GM19452 (cell line): ENCODE results near the gene LNPEP.

ENCODE experiments used
- ATAC-seq: cut with Tn5 transposase; IDR thresholded peaks from one replicate; pipeline ENCODE4 v1.9.1; 2021; ENCODE audit not compliant: unreplicated experiment

LNPEP gene

GRCh38 chr5:96935559-96936430, at the start of gene LNPEP:
Gene LNPEP (plus strand): TSS chr5:96936080. CDS start chr5:96936156, 76 bp downstream.
- peak; percentile 49 for ATAC-seq

- no peak for ATAC-seq
These were observed 42.5 kb upstream of the LNPEP start for GRCh38 chr5:96893342-96893741.

DNA sequence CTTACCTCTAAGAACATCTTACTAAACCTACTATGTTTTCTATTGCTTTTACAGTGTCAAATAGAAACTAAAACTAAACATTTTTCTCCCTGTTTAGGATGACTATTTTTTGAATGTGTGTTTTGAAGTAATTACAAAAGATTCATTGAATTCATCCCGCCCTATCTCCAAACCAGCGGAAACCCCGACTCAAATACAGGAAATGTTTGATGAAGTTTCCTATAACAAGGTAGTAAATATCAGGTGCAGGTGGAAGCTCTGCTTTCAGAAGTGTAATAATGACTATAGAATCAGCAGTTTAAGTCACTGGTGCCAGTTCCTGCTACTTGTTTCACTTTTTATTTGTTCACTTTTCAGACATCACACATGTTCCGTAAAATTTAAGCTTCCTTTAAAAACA, 39.6 kb upstream of the LNPEP start:
- ATAC-seq = peak; percentile 86

- ATAC-seq = peak; percentile 89
These were observed 39.1 kb upstream of the LNPEP start for GRCh38 chr5:96896806-96897205.

DNA sequence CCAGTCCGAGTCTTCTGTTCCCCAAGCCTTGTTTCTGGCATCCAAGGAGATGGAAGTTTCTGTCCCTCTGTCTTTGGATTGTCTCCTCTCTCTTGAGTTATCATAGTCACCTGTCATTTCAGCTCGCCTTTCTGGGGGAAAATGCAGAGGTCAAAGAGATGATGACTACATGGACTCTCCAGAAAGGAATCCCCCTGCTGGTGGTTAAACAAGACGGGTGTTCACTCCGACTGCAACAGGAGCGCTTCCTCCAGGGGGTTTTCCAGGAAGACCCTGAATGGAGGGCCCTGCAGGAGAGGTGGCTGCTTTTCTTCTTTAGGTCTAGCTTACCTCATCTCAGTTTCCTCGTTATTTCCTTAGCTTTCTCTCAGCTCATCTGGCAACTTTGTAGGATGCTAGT, 34.5 kb upstream of the LNPEP start:
- ATAC-seq = no peak

GRCh38 chr5:96901841-96902240, 34.0 kb upstream of the LNPEP start:
- no peak for ATAC-seq

GRCh38 chr5:96902876-96903275, 33.0 kb upstream of the LNPEP start:
- ATAC-seq = no peak

GRCh38 chr5:96903300-96903699, 32.6 kb upstream of the LNPEP start:
- no peak for ATAC-seq

DNA sequence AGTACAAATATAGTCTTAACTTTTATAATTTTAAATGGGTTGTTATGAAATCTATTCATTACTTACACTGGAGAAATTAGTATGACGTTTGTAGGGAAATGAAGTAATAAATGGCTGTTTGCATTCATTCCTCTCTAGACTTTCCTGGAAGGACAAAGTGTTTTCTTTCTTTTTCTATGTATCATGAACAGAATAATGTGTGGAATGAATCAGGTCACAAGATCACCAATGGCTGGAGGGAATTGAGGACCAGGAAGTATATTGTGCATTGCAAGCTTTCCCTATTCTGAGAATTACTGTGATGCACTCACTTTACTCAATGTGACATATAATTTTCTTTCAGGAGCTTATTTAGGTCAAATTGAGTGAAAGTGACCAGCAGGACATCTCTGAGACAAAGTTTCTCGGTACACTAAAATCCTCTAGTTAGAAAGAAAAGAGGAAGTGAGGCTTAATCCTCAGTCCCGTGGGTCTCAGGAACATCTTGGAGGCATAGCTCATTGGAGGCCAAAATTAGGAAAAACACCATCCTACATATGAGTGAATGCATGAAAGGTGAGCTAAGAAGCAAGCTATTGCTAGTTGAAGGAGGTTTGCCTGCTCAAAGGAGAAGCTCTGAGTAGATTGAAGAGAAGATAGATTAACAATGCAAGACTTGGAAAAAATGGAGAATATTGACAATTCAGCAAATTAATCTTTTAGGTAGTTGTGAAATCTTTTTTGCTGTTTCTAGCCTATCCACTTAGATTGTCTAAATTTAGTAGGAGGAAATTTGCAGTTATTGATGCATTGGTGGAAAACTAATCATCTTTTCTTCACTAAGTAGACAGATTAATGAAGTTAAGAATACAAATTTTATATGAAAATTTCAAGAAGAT, 31.6 kb upstream of the LNPEP start:
- no peak for ATAC-seq

- no peak for ATAC-seq
These were observed 30.0 kb upstream of the LNPEP start for GRCh38 chr5:96905864-96906263.

DNA sequence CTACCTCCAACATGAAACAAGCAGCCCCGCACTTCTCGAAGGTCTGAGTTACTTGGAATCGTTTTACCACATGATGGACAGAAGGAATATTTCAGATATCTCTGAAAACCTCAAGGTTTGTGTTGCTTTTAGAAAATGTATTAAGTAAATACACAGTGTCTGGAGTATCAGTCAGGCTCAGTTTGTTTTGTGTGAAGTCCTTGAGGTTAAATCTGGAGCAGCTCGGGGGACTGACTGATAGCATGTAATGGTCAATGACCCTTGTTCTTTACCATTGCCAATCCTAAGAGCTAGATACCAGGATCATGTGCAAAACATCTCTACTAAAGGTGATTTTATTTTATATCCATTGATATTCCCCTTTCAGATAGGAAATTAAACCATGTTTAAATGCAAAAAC, 26.9 kb upstream of the LNPEP start:
- no peak for ATAC-seq

DNA sequence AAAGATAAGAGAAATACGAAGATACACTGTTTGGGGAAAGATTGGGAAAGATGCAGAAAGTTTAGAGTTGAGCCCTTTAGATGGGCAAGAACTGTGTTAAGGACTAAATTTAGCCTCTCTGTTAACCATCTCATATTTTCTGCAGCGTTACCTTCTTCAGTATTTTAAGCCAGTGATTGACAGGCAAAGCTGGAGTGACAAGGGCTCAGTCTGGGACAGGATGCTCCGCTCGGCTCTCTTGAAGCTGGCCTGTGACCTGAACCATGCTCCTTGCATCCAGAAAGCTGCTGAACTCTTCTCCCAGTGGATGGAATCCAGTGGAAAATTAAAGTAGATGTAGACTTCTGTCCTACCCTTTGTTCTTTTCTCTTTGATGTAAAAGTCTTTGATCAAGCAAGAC, 26.4 kb upstream of the LNPEP start:
- ATAC-seq = no peak

DNA sequence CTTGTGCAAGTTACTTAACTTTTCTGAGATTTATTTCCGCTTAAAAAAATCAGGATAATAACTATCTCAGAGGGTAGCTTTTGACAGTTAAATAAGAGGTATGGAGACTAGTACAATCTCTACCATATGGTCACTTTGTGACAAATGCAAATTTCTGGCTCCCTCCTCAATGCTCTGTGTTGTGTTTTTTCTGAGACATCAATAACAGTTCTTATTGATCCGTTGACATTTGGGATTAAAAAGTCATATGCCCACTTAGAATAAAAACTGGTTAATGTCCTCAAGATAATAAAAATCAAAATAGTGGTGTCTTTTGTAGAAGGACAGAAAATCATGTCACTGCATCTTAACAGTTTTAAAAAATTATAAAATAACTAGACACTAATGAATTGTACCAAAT, 24.7 kb upstream of the LNPEP start:
- no peak for ATAC-seq

- ATAC-seq = no peak
These were observed 22.6 kb upstream of the LNPEP start for GRCh38 chr5:96913233-96913632.

DNA sequence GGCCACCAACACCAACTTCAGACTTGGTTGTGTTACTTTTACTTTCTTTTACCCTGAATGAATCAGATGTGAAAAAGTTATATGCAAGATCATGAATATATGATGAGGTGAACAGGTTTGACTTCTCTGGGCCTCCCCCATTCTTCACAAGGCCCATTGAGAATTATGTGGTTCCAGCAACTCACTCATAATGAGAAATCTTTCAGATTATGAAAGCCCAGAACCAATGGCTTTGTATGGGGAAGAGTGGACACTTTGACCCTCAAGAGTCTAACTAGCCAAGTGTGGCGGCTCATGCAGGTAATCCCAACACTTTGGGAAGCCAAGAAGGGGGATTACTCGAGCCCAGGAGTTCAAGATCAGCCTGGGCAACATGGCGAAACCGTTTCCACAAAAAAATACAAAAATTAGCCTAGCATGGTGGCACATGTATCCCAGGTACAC, 16.1 kb upstream of the LNPEP start:
- peak; percentile 60 for ATAC-seq

DNA sequence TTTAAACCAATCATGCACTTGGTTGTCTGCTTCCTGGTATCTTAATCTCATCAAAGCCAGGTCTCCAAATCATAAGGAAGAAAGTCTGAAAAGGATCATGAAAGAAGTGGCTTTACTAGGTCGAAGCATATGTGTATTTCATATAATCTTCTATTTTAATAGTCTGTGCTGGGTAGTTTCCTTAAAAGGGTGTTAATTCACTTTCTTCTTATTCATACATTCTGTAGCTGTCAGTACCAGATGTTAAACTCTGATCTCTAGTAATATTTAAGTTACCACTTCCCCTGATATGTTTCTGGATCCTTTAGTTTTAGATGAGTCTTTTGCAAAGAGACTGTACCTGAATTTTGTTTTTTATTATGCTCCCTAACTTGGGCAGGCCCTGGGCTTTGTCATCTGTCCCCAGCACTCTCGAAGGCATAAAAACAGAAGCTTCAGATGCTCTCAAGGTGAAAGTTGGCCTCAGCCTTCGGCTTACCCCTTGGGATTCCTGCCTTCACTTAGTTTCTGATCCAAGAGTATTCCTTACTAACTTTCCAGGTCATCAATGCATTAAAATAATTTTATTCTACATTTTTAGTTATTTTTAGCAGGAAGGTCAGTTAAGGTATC, 15.0 kb upstream of the LNPEP start:
- no peak for ATAC-seq

DNA sequence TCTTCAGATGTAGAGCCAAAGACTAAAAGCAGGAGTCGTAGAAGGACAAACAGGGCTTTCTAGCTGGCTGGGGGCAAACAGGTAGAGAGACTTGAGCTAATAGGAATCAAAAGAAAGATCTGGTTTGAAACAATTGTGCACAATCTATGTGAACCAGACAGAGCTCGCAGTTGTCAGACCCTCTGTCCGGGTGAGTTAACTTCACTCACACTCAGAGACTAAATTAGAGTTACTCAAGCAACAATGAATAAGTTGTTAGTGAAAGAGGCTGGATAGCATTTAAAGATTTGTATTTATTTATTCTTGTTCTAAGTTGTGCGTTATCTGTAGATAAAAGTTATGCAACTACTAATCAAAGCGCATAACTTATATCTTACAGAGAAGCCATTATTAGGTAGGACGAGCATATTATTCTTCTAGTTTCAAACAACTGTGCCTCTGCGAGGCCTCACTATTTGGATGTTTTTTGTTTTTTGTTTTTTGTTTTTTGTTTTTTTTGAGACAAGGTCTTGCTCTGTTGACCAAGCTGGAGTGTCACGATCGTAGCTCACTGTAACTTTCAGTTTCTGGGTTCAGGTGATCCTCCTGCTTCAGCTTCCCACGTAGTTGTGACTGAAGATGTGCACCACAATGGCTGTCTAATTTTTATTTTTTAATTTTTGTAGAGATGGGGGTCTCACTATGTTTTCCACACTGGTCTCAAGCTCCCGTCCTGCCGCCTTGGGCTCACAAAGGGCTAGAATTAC, 13.2 kb upstream of the LNPEP start:
- ATAC-seq = no peak

DNA sequence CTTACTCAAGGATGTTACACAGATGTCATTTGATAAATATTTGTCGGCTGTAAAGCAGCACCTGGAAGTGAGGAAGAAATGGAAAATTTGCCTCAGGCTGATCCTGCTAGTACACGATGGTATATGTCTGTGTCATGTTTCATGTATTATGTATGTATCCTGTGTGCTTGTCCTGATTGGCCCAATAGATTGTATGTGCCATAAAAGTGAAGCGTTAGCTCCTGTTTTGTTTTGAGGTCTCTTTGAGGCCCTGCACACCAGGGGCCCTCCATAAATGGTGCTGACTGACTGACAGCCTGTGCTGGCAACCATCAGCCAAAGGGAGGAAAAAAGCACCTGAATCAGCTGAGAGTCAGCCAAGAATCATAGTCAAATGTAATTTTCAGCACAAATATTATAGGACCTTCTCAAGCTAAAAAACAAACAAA, 11.8 kb upstream of the LNPEP start:
- no peak for ATAC-seq

GRCh38 chr5:96926276-96926675, 9.6 kb upstream of the LNPEP start:
- ATAC-seq = no peak

- no peak for ATAC-seq
These were observed 8.9 kb upstream of the LNPEP start for GRCh38 chr5:96927008-96927407.
